HG02642 (cell line): ENCODE data around the gene TBATA.

Experiments
- ATAC-seq: cut with Tn5 transposase; IDR thresholded peaks from one replicate; pipeline ENCODE4 v1.9.1; 2021; ENCODE audit warnings: mild to moderate bottlenecking; ENCODE audit not compliant: unreplicated experiment, poor library complexity

Gene TBATA

DNA sequence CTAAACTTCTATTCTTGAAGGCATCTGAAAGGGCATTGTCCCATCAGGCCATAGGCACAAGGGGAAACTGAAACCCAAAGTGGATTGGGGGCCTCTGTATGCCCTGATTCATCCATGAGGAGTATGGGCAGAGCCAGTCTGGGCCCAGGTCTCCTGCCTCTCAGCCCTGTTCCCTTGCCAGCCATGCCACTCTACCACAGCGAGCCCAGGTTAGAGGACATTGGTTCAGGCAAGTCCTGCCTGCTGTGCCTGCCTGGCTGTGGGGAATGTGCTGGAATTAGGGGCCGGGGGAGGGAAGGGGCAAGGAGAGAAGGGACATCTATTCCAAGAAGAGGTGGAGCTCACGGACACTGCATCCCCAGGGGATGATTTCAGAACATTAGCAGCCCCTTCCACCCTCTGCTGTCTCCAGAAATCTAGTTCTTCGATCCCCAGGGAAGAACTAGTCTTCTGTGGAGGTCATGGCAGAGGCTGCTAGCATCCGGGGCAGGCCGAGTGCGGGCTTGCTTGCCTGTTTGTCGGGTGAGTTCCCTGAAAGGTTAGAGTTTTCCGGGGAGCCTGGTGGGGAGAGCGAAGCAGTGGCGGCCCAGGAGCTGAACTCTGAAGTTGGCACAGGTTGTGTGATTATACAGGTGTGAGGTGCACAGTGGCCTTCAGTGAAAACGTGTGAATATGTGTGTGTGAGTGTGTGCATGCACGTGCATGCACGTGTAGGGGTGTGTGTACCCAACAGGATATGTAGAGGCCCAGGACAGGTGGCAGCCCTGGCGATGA, 37.8 kb downstream of the TBATA start:
- ATAC-seq = no peak

GRCh38 chr10:70745555-70745954, 39.6 kb downstream of the TBATA start:
- no peak for ATAC-seq

DNA sequence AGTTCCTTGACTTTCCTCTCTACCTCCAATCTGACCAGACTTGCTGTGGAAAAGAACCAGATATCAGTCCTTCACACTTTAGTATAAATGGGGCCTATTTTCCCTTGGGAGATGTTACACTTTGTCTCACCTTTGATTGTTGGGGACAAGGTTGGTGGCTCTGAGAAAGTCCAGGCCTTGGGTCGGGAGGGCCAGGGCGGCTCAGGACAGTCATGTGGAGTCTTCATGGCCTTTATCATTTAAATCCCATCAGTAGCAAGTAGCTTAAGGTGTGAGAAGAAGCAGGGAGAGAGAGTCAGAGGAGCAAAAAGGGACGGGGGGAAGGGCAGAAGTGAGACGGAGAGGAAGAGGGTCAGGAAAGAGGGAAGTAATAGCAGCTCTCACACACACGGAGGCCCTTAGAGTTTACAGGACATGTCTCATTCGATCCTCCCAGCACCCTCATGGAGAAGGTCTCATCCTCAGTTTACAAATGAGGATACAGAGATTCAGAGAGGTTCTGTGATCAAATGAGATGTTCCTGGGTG, 40.5 kb downstream of the TBATA start:
- ATAC-seq = no peak

DNA sequence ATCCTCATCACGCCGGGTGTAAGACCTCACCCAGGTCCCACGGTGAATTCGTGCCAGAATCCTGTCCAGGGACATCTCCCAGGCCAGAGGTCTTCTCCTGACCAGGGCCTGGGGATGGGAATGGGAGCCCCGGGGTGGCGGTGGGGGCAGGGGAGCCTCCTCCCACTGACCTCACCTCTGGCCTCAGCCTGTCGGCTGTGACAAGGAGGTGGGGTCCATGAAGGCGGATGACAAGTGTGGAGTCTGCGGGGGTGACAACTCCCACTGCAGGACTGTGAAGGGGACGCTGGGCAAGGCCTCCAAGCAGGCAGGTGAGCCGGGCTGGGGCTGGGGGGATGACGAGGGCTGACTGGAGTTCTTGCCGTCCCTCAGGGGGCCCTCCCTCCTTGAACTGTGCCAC, 41.3 kb downstream of the TBATA start:
- ATAC-seq = no peak

DNA sequence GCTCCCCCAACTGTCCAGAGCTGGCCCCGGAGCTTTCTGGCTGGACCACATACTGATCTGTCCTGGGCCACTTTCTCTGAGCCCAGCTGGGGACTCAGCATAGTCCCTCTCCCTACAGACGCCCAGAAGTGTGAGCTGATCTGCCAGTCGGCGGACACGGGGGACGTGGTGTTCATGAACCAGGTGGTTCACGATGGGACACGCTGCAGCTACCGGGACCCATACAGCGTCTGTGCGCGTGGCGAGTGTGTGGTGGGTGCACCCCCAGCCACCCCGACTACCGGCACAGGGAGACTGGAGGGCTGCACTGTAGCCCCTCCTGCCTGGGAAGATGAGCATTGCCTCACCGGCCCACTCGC, 41.8 kb downstream of the TBATA start:
- ATAC-seq = no peak

- ATAC-seq = no peak
These were observed 42.4 kb downstream of the TBATA start for GRCh38 chr10:70742537-70743429.

GRCh38 chr10:70740406-70741288, 44.5 kb downstream of the TBATA start:
- ATAC-seq = no peak

GRCh38 chr10:70738761-70739121, 46.4 kb downstream of the TBATA start:
- no peak for ATAC-seq

- no peak for ATAC-seq
These were observed 47.0 kb downstream of the TBATA start for GRCh38 chr10:70738006-70738760.

DNA sequence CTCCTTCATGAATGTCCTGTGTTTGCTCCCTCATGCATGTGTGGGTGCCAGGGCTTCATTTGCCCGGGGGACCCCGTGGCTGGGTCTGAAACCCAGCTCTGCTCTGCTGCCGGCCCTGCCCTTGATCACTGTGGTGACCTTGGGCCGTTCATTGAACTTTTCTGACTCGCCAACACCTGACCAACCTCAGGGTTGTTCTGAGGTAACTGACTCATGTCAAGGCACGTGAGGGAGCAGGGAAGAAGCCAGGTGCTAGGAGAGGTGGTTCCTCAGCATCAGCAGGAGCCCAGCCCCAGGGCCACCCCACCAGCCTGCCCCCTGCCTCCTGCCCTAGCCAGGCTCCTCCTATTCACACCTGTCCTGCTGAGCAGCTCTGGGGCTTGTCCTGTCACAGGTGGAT, 47.9 kb downstream of the TBATA start:
- no peak for ATAC-seq

- ATAC-seq = no peak
These were observed 48.7 kb downstream of the TBATA start for GRCh38 chr10:70736525-70736924.

DNA sequence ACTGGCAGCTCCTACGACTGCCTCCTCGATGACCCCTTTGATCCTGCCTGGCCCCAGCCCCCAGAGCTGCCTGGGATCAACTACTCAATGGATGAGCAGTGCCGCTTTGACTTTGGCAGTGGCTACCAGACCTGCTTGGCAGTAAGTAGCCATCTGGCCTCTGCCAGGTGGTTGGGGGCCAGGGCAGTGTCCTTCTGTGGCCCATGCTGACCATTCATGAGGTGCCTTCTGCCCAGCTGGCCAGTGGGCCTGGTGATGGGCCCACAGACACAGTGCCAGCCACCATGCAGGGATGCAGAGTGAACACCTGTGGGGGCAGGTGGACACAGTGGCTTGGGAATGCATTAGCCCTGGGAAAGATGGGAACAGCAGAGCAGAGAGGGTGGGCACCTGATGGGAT, 50.0 kb downstream of the TBATA start:
- ATAC-seq = no peak

DNA sequence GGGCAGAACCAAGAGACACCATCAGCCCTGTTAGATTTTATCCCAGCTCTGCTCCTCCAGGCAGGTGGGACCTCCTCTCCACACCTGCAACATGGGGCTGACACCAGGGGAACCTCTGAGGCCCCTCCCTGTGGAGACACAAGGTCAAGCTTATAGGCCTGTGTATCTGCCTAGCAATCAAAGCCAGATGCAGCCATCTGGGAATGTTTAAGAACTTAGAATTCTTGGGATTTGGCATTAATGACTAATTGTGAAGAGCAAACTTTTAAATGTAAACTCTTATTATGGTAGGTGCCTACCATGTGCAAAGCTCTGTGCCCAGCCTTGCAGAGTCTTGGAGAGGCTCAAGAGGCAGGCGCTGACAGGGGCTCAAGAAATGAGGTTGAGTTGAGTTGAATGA, 52.1 kb downstream of the TBATA start:
- no peak for ATAC-seq

DNA sequence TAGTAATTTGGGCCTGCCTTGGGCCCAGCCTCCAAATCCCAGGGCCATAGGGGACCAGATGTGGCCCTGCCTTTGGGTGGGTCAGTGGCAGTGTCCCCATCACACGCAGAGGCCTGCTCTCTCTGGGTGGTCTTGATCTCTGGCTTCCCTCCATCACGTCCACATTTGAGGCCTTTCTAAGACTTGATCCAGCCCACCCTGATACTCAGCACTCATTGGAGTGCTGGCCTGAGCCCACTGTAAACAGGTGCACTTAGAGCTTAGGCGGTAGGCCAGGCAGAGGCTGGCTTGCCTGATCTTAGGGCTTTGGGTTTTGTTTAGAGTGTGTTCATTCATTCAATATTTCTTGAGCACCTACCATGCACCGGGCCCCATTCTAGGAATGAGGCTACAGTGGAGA, 52.6 kb downstream of the TBATA start:
- ATAC-seq = no peak

DNA sequence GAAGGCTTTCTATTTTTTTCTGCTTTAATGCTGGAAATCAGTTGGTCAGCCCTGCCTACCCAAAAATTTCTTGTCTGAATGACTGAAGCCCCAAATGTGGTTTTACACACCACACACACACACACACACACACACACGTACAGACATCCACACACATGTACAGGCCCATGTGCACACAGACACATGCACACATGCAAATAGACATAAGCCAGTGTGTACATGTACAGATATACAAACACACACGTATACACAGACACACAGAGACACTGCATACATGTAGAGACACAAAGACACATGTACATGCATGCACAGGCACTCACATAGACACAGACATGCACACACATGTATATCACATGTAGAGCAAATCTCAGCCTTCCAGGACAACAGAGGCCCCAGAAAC, 54.2 kb downstream of the TBATA start:
- no peak for ATAC-seq

DNA sequence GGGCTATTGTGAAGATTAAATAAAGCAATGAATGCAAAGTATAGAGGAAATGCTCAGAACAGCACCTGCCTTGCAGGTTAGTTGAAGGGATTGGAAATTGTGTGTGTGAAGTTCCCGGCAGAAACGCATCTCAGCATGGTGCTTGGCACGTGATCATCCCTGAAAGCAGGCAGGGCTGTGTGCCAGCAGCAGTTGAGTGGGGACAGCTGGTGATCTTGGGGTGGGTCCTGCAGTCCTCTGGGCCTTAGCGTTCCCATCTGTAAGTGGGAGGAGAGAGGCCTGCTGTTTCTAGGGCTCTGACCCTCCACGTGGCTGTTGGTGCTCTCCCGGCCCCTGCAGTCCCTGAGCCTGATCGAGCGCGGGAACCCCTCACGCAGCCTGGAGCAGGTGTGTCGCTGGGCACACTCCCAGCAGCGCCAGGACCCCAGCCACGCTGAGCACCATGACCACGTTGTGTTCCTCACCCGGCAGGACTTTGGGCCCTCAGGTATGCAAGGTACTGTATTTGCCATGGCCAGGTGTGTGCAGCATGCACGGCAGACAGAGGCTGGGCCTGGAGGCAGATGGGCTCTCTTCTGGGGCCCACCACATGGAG, 55.3 kb downstream of the TBATA start:
- no peak for ATAC-seq

GRCh38 chr10:70728328-70728727, 56.8 kb downstream of the TBATA start:
- no peak for ATAC-seq

- no peak for ATAC-seq
These were observed 58.2 kb downstream of the TBATA start for GRCh38 chr10:70726909-70727495.

- no peak for ATAC-seq
These were observed 61.4 kb downstream of the TBATA start for GRCh38 chr10:70723771-70724170.
